ENCODE results near the gene PRICKLE1.

PRICKLE1 gene

DNA sequence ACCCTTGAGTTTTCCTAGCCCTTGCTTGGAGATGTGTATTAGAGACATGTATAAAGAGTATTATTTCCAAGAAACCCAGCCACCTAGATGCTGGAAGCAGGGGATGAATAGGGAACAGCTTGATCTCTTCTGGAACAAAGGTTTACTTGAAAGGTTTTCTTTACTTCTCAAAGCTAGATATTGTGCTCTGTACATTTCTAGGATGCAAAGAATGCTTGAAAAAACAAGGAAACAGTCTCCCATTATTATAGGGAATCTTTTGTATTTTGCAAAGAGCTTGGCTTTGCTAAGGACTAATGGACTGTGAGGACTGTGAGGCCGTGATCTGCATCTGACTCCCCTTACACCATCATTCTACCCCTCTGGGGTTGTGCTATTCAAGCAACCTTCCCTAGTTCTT is 77.9 kb downstream of the PRICKLE1 start:
- DNase-seq (ENCODE audit: low read depth): no peak
- TF ChIP-seq, protein P1, sequence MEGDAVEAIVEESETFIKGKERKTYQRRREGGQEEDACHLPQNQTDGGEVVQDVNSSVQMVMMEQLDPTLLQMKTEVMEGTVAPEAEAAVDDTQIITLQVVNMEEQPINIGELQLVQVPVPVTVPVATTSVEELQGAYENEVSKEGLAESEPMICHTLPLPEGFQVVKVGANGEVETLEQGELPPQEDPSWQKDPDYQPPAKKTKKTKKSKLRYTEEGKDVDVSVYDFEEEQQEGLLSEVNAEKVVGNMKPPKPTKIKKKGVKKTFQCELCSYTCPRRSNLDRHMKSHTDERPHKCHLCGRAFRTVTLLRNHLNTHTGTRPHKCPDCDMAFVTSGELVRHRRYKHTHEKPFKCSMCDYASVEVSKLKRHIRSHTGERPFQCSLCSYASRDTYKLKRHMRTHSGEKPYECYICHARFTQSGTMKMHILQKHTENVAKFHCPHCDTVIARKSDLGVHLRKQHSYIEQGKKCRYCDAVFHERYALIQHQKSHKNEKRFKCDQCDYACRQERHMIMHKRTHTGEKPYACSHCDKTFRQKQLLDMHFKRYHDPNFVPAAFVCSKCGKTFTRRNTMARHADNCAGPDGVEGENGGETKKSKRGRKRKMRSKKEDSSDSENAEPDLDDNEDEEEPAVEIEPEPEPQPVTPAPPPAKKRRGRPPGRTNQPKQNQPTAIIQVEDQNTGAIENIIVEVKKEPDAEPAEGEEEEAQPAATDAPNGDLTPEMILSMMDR (IDR thresholded peaks at IDR 0.05; ENCODE audit: low read depth, low read length): no peak
- TF ChIP-seq POLR2A (IDR thresholded peaks at IDR 0.05; ENCODE audit: extremely low read depth, insufficient read length) (no peak), MYC (IDR thresholded peaks at IDR 0.05; ENCODE audit: low read depth, low read length) (no peak)
- TF ChIP-seq, protein P2, sequence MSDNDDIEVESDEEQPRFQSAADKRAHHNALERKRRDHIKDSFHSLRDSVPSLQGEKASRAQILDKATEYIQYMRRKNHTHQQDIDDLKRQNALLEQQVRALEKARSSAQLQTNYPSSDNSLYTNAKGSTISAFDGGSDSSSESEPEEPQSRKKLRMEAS (IDR thresholded peaks at IDR 0.05; ENCODE audit: low read depth, low read length): no peak
- no peak overlapping the region for H3K4me3 ChIP-seq (ENCODE audit: low read depth, low read length)

- DNase-seq (ENCODE audit: low read depth): no peak
- TF ChIP-seq, protein P1 (IDR thresholded peaks at IDR 0.05; ENCODE audit: low read depth, low read length): no peak
- TF ChIP-seq MYC (IDR thresholded peaks at IDR 0.05; ENCODE audit: low read depth, low read length): no peak
- TF ChIP-seq, protein P2 (IDR thresholded peaks at IDR 0.05; ENCODE audit: low read depth, low read length): no peak
- no peak for TF ChIP-seq POLR2A (IDR thresholded peaks at IDR 0.05; ENCODE audit: extremely low read depth, insufficient read length)
- H3K4me3 ChIP-seq (ENCODE audit: low read depth, low read length): no peak overlapping the region
Measured at GRCh38 chr12:42510823-42511222, 78.7 kb downstream of the PRICKLE1 start.

DNA sequence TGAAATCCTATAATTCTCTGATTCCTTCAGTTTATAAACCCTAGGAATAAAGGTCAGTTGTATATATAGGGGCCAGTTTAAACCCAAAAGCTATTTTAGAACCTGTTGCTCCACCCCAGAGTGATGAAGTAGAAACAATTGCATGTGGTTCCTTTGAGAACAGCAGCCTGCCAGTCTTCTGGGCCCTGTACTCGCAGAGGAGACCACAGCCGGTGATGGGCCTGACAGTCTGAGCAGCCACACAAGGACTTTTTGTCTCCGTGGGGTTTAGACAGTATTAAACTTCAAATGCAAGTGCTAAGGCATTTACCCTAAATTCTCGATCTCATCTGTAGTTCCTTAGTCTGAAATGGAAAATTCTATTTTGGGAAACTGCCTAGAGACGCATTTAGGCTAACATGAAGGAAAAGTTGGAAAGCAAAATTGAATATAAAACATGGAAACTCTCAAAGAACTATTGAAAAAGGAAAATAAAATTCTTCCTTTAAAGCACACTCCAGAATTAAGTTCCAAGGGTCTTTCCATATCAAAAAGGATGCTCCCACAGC is 80.6 kb downstream of the PRICKLE1 start:
- no peak for DNase-seq (ENCODE audit: low read depth)
- TF ChIP-seq, protein P2 (IDR thresholded peaks at IDR 0.05; ENCODE audit: low read depth, low read length): no peak
- TF ChIP-seq POLR2A (IDR thresholded peaks at IDR 0.05; ENCODE audit: extremely low read depth, insufficient read length) (no peak), MYC (IDR thresholded peaks at IDR 0.05; ENCODE audit: low read depth, low read length) (no peak)
- TF ChIP-seq, protein P1 (IDR thresholded peaks at IDR 0.05; ENCODE audit: low read depth, low read length): no peak
- H3K4me3 ChIP-seq (ENCODE audit: low read depth, low read length): no peak overlapping the region

- H3K4me3 ChIP-seq (ENCODE audit: low read depth, low read length): no peak overlapping the region
- TF ChIP-seq, protein P1 (IDR thresholded peaks at IDR 0.05; ENCODE audit: low read depth, low read length): no peak
- no peak for TF ChIP-seq POLR2A (IDR thresholded peaks at IDR 0.05; ENCODE audit: extremely low read depth, insufficient read length)
- TF ChIP-seq MYC (IDR thresholded peaks at IDR 0.05; ENCODE audit: low read depth, low read length): no peak
- TF ChIP-seq, protein P2 (IDR thresholded peaks at IDR 0.05; ENCODE audit: low read depth, low read length): no peak
- DNase-seq (ENCODE audit: low read depth): no peak
Measured at GRCh38 chr12:42507565-42507964, 82.0 kb downstream of the PRICKLE1 start.

DNA sequence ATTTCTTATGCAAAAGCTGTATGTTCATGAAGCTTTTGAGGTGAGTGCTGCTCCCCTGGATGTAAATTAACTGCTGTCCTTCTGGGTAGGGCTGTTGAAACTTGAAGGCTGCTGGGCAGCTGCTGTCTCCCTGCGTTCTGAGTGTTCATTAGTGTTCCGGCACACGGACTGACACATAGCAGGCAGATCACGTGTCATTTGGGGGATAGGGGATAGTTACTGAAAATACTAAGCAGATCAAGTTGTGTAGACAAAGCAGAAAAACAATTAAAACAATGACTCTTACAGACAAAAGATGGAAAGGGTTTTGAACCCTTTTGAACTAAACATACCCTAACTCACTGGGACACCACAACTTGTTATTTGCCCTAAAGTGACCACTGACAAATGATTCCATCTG is 82.5 kb downstream of the PRICKLE1 start:
- no peak overlapping the region for H3K4me3 ChIP-seq (ENCODE audit: low read depth, low read length)
- TF ChIP-seq POLR2A (IDR thresholded peaks at IDR 0.05; ENCODE audit: extremely low read depth, insufficient read length) (no peak), MYC (IDR thresholded peaks at IDR 0.05; ENCODE audit: low read depth, low read length) (no peak)
- TF ChIP-seq, protein P2 (IDR thresholded peaks at IDR 0.05; ENCODE audit: low read depth, low read length): no peak
- TF ChIP-seq, protein P1 (IDR thresholded peaks at IDR 0.05; ENCODE audit: low read depth, low read length): no peak
- DNase-seq (ENCODE audit: low read depth): no peak

All from NB4 (cell line).